Ovary (tissue), 3 donors: ENCODE measurements around the gene NPDC1.

Source experiments
- CTCF ChIP-seq, 3 donors: fragments of 450-650 bp in 2 of 3; fragments of 200-600 bp in 1 of 3; IDR thresholded peaks; one replicate each; pipeline versions ENCODE4 v1.5.1 to v1.8.0; 2016 to 2022; ENCODE audit warnings: antibody characterized with exemption in 3 of 3, mild to moderate bottlenecking in 1 of 3
- EP300 ChIP-seq: sonication (generic); formaldehyde crosslinking; IDR thresholded peaks from one replicate; pipeline ENCODE4 v1.6.1; 2017; ENCODE audit warnings: antibody characterized with exemption
- donor health status: DM: no; HTN: no; CAD: no.

- no peak for TF ChIP-seq CTCF (IDR thresholded peaks at IDR 0.05)
- no peak for TF ChIP-seq EP300
Observed at GRCh38 chr9:137044037-137044436, 1.9 kb downstream of the NPDC1 start.
